Kidney (tissue), 22 donors: ENCODE data around the gene MED10. TPM values are rescaled to one million over a fixed set of nuclear protein-coding genes. Genes with fewer than 3 reads are reported as not detected.

Experiments used
- DNase-seq, 5 donors: peaks; one replicate each; pipeline ENCODE4 v3.0.0-alpha.2; 2013 to 2020
- FAIRE-seq: peaks from 2 replicates; lab custom pipeline; 2012; peaks lifted over from hg19 to GRCh38; lab: Jason Lieb, UNC
- H3K27ac ChIP-seq, 2 donors: one replicate each; pipeline ENCODE4 v1.7.0; 2013; ENCODE audit warnings: low read depth in 2 of 2, low read length in 2 of 2, inconsistent platforms in 1 of 2
- H3K27me3 ChIP-seq: one replicate; pipeline ENCODE4 v1.7.1; 2013; ENCODE audit warnings: low read length, inconsistent platforms; ENCODE audit not compliant: control insufficient read depth, insufficient read depth
- H3K36me3 ChIP-seq, 3 donors: one replicate each; pipeline versions ENCODE4 v1.7.0 to v1.7.1; 2013; ENCODE audit warnings: low read length in 3 of 3, control low read depth in 1 of 3, inconsistent platforms in 1 of 3; ENCODE audit not compliant: insufficient read depth in 3 of 3, control insufficient read depth in 2 of 3
- H3K4me1 ChIP-seq, 3 donors: one replicate each; pipeline versions ENCODE4 v1.7.0 to v1.7.1; 2013; ENCODE audit warnings: low read length in 3 of 3, inconsistent platforms in 1 of 3, low read depth in 1 of 3; ENCODE audit not compliant: control insufficient read depth in 2 of 3, insufficient read depth in 2 of 3
- H3K4me3 ChIP-seq, 3 donors: one replicate each; pipeline versions ENCODE4 v1.7.0 to v1.8.1; 2013; ENCODE audit warnings: low read length in 3 of 3, control low read depth in 1 of 3, inconsistent platforms in 1 of 3
- H3K9ac ChIP-seq, 3 donors: one replicate each; pipeline versions ENCODE4 v1.7.0 to v1.7.1; 2013; ENCODE audit warnings: low read length in 3 of 3, control low read depth in 1 of 3, inconsistent platforms in 1 of 3
- H3K9me3 ChIP-seq, 3 donors: one replicate each; pipeline versions ENCODE4 v1.7.0 to v1.7.1; 2013; ENCODE audit warnings: low read length in 3 of 3, control low read depth in 1 of 3, inconsistent platforms in 1 of 3; ENCODE audit not compliant: control insufficient read depth in 2 of 3, insufficient read depth in 1 of 3
- CTCF ChIP-seq: IDR thresholded peaks from 3 replicates; pipeline ENCODE4 v1.5.1; 2012; ENCODE audit warnings: mild to moderate bottlenecking, moderate library complexity, borderline replicate concordance; ENCODE audit not compliant: insufficient read depth; ENCODE audit errors: extremely low read depth
- intact Hi-C: fragments of 100-400 bp; cut with DNase I; formaldehyde crosslinking; loops from one replicate; pipeline ENCODE4 v1.11.1; 2022
- long read RNA-seq, 10 donors: library from polyadenylated mRNA in 1 of 10; unstranded in 1 of 10; transcript quantifications; one replicate each; pipeline ENCODE4 v2.0.0 and lab custom pipeline, GENCODE V29; 2021 to 2026
- polyA plus RNA-seq: library from polyadenylated mRNA; stranded (reverse); fragments of 350-450 nt; fragmentation: Illumina TruSeq; extraction: RNeasy Lipid Tissue Mini Kit (QIAGEN cat#74804); gene quantifications from one replicate; pipeline ENCODE4 v1.2.3, GENCODE V29; 2014; ENCODE audit warnings: low read depth, low replicate concordance; ENCODE audit not compliant: insufficient read depth
- total RNA-seq: library from RNA; stranded (reverse); fragmentation: NEBNext Ultra II Directional; extraction: Animal tissue kit (Norgen Biotek cat#: 25700); gene quantifications from one replicate; pipeline ENCODE4 v1.2.1, GENCODE V29; 2021
- donor health status: control.
- donor health status: control.
- donor health status: control.
- donor health status: control.
- donor health status: control.
- donor health status: DM: yes; HTN: yes; CAD: no.
- donor health status: Normal renal cell carcinoma (clear cell type).

MED10 gene
- total RNA-seq = 32.3 TPM
- 25.9 TPM for polyA plus RNA-seq
- long read RNA-seq, donor 1, transcript MED10-201 (4 exons, 1,141 nt) = major isoform, 26 of 29 reads
- long read RNA-seq, donor 1, partial matches to known transcripts = 0 of 29 reads
- long read RNA-seq, donor 1, other reads (novel, unspliced or antisense) = 0 of 29 reads
- long read RNA-seq, donor 2, transcript MED10-203 (2 exons, 648 nt) = minor isoform, 5 of 35 reads
- long read RNA-seq, donor 2, transcript MED10-201 (4 exons, 1,141 nt) = major isoform, 27 of 35 reads
- long read RNA-seq, donor 2, partial matches to known transcripts = 0 of 35 reads
- long read RNA-seq, donor 2, other reads (novel, unspliced or antisense) = 0 of 35 reads
- long read RNA-seq, donor 3, transcript MED10-203 (2 exons, 648 nt) = minor isoform, 6 of 44 reads
- long read RNA-seq, donor 3, transcript MED10-201 (4 exons, 1,141 nt) = major isoform, 29 of 44 reads
- long read RNA-seq, donor 3, partial matches to known transcripts = 9 of 44 reads
- long read RNA-seq, donor 3, other reads (novel, unspliced or antisense) = 0 of 44 reads
- long read RNA-seq, donor 4, transcript MED10-201 (4 exons, 1,141 nt) = major isoform, 23 of 26 reads
- long read RNA-seq, donor 4, partial matches to known transcripts = 0 of 26 reads
- long read RNA-seq, donor 4, other reads (novel, unspliced or antisense) = 0 of 26 reads
- long read RNA-seq, donor 5, partial matches to known transcripts = 0 of 3 reads
- long read RNA-seq, donor 5, other reads (novel, unspliced or antisense) = 0 of 3 reads
- long read RNA-seq, donor 6, transcript MED10-201 (4 exons, 1,141 nt) = major isoform, 36 of 54 reads
- long read RNA-seq, donor 6, partial matches to known transcripts = 13 of 54 reads
- long read RNA-seq, donor 6, other reads (novel, unspliced or antisense) = 0 of 54 reads
- long read RNA-seq, donor 7, transcript MED10-201 (4 exons, 1,141 nt) = major isoform, 19 of 25 reads
- long read RNA-seq, donor 7, partial matches to known transcripts = 0 of 25 reads
- long read RNA-seq, donor 7, other reads (novel, unspliced or antisense) = 6 of 25 reads
- long read RNA-seq, donor 8, transcript MED10-201 (4 exons, 1,141 nt) = major isoform, 24 of 25 reads
- long read RNA-seq, donor 8, partial matches to known transcripts = 0 of 25 reads
- long read RNA-seq, donor 8, other reads (novel, unspliced or antisense) = 0 of 25 reads
- long read RNA-seq, donor 9, transcript MED10-201 (4 exons, 1,141 nt) = major isoform, 13 of 14 reads
- long read RNA-seq, donor 9, partial matches to known transcripts = 0 of 14 reads
- long read RNA-seq, donor 9, other reads (novel, unspliced or antisense) = 0 of 14 reads
- long read RNA-seq, donor 10, transcript MED10-201 (4 exons, 1,141 nt) = major isoform, 24 of 29 reads
- long read RNA-seq, donor 10, partial matches to known transcripts = 0 of 29 reads
- long read RNA-seq, donor 10, other reads (novel, unspliced or antisense) = 0 of 29 reads

- DNase-seq (peak; percentile 96 to 98 (median 96)), FAIRE-seq (no peak)
- no peaks in the 10 kb centered on the region for H3K9me3 ChIP-seq
- intact Hi-C loops = no loop called here
- H3K4me3 ChIP-seq = peak within 1 kb of the TSS; percentile 90 to 95 (median 91)
- peaks cover 0 to 8% (median 5%) of the 10 kb centered on the region in 3 donors for H3K4me1 ChIP-seq
- H3K9ac ChIP-seq = peak within 1 kb of the TSS; percentile 68 to 87 (median 80)
- H3K36me3 ChIP-seq = peaks cover 8 to 20% (median 16%) of the 10 kb centered on the region in 3 donors
- H3K27ac ChIP-seq = peak within 1 kb of the TSS in 1 of 2 donors; percentile 17
- no peaks in the 10 kb centered on the region for H3K27me3 ChIP-seq
- no peak for TF ChIP-seq CTCF
Observed at GRCh38 chr5:6377905-6378765, at the start of gene MED10. Gene MED10 (minus strand): TSS chr5:6378547. CDS start chr5:6378483, 64 bp downstream.

- no peak for FAIRE-seq
- intact Hi-C loops = no loop called here
- no peaks in the 10 kb centered on the region for H3K4me1 ChIP-seq
Observed at GRCh38 chr5:6427694-6428093, 49.3 kb upstream of the MED10 start.

More at GRCh38 chr5:6427694-6428093, 49.3 kb upstream of the MED10 start:
- DNase-seq = no peak
- Histone ChIP-seq H3K27ac (no peak overlapping the region), H3K9me3 (no peaks in the 10 kb centered on the region), H3K9ac (no peak overlapping the region), H3K27me3 (no peaks in the 10 kb centered on the region), H3K4me3 (no peak overlapping the region), H3K36me3 (no peaks in the 10 kb centered on the region)
- no peak for TF ChIP-seq CTCF
